ENCODE measurements around the gene ESAM. TPM values are rescaled to one million over a fixed set of nuclear protein-coding genes. Genes with fewer than 3 reads are reported as not detected.
A peak's percentile ranks its signal among the peaks of the same experiment; 100 is the strongest.

ESAM gene
- total RNA-seq, 4 donors from 2014 or later, result 188 to 294 (median 243) TPM

DNA sequence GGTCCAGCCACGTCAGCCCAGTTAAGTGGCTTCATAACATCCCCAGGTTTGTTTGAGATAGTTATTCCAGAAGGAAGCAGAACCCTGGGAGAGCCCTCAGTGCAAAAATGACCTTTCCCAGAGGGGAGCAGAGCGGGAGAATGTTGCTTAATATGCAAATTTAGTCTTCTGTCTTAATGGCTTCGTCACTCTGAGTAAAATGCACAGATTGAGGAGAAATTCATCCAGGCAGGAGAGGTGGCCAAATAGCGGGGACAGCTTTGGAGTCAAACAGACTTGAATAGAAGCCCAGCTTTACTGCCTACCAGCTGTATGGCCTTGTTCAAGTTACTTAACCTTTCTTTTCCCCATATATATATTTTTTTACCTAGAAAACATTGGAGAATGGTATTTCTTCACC, 34.6 kb downstream of the ESAM start:
- Histone ChIP-seq H3K4me3 (replicated peaks in 1 of 3) (no peak overlapping the region), H3K27me3 (no peaks in the 10 kb centered on the region), H3K4me1 (no peaks in the 10 kb centered on the region), H3K9me3 (no peaks in the 10 kb centered on the region), H3K27ac (no peak overlapping the region), H3K36me3 (no peaks in the 10 kb centered on the region)
- DNase-seq, result no peak
- 87 to 95% methylated on average over 4 of the region's 4 CpGs for WGBS, 2 donors
- TF ChIP-seq POLR2A (IDR thresholded peaks at IDR 0.05), result no peak
- TF ChIP-seq, protein P1, sequence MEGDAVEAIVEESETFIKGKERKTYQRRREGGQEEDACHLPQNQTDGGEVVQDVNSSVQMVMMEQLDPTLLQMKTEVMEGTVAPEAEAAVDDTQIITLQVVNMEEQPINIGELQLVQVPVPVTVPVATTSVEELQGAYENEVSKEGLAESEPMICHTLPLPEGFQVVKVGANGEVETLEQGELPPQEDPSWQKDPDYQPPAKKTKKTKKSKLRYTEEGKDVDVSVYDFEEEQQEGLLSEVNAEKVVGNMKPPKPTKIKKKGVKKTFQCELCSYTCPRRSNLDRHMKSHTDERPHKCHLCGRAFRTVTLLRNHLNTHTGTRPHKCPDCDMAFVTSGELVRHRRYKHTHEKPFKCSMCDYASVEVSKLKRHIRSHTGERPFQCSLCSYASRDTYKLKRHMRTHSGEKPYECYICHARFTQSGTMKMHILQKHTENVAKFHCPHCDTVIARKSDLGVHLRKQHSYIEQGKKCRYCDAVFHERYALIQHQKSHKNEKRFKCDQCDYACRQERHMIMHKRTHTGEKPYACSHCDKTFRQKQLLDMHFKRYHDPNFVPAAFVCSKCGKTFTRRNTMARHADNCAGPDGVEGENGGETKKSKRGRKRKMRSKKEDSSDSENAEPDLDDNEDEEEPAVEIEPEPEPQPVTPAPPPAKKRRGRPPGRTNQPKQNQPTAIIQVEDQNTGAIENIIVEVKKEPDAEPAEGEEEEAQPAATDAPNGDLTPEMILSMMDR (IDR thresholded peaks at IDR 0.05), result no peak
- intact Hi-C loops (cut with DNase I), result no loop called here

DNA sequence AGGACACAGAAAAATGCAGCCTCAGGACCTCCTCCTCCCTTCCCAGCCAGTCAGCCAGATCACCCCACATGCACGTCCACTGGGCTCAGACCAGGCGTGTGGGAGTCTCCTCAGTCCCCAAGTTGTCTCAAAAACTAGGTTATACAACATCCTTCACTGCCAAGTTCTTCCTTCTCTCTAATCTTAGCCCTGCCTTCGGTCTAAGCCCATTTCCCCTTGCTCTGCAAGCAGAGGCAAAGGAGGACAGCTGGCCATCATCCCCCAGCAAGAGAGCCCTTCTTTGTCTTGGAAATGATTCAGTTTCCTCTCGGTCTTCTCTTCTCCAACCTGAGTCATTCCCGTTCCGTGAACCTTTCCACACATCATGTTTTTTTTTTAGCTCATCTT, 36.4 kb downstream of the ESAM start:
- Histone ChIP-seq H3K4me1 (no peaks in the 10 kb centered on the region), H3K27ac (no peak overlapping the region), H3K27me3 (no peaks in the 10 kb centered on the region), H3K4me3 (replicated peaks in 1 of 3) (no peak overlapping the region), H3K36me3 (no peaks in the 10 kb centered on the region), H3K9me3 (no peaks in the 10 kb centered on the region)
- no peak for TF ChIP-seq POLR2A (IDR thresholded peaks at IDR 0.05)
- TF ChIP-seq, protein P1 (IDR thresholded peaks at IDR 0.05), result no peak
- no peak for DNase-seq
- WGBS, 2 donors, result 51 to 60% methylated on average over 6 of the region's 6 CpGs
- intact Hi-C loops (cut with DNase I), result no loop called here

DNA sequence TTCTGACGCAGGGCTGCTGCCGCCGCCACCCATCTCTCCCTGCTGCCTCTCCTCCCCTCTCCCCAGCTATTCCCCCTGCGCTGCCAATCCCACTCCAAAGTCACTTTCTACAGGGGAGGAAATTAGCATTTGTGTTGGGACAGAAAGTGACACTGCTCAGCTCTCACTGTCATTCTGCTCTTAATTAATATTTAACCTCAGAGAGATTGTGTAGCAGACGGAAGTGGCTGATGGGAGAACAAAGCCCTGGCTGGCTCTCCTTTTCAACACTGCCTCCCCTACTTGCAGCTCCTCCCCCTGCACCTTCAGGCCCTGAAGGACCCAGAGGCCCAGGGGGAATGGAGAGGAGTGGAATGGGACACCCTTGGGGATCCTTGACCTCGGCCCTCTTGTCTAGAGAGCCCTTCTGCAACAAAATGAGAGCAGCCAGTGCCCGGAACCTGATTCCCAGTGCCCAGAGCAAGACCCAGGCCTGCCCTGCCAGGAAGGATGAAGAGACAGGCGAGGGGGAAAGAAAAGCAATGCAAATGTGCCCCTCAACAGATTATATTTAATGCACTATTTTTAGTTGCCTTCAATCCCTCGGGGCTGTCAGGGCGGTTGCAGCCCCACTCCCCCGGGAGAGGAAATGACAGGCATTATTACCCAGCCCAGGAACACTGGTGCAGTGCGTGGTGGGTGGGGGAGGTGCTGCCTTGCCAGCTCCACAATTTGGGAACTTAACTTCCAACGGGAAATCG, 36.9 kb downstream of the ESAM start:
- no peaks in the 10 kb centered on the region for H3K36me3 ChIP-seq
- no peaks in the 10 kb centered on the region for H3K27me3 ChIP-seq
- no peak overlapping the region for H3K4me3 ChIP-seq (replicated peaks in 1 of 3)
- H3K9me3 ChIP-seq, result no peaks in the 10 kb centered on the region
- no peaks in the 10 kb centered on the region for H3K4me1 ChIP-seq
- DNase-seq, result peak; percentile 56 to 86
- no peak for TF ChIP-seq POLR2A (IDR thresholded peaks at IDR 0.05)
- TF ChIP-seq, protein P1 (IDR thresholded peaks at IDR 0.05), result no peak
- H3K27ac ChIP-seq, result no peak overlapping the region
- intact Hi-C loops (cut with DNase I), result no loop called here
- WGBS, 2 donors, result 41% methylated on average over 14 of the region's 14 CpGs

DNA sequence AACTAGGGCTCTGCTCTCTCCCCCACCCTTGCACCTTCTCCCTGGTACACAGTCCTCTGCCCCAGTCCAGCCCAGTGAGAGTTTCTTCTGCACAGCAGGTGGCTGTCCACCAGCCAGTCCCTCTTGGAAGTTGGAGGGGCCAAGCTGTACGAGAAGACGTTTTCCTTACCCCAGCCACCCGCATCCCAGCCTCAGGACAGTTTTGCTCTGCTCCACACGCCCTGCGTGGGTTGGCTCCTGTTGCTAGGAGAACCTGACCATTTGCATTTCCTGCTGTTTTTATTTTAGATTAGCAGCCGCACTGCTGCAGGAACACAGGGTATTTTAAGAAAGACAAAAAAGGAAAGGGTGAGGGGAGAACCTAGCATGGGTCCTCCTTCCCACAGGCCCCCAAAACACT, 39.9 kb downstream of the ESAM start:
- TF ChIP-seq, protein P1 (IDR thresholded peaks at IDR 0.05), result no peak
- TF ChIP-seq POLR2A (IDR thresholded peaks at IDR 0.05), result no peak
- intact Hi-C loops (cut with DNase I), result no loop called here
- no peak for DNase-seq
- Histone ChIP-seq H3K4me3 (replicated peaks in 1 of 3) (no peak overlapping the region), H3K27me3 (no peaks in the 10 kb centered on the region), H3K27ac (no peak overlapping the region), H3K36me3 (no peaks in the 10 kb centered on the region), H3K4me1 (peaks cover 5% of the 10 kb centered on the region in 2 donors), H3K9me3 (no peaks in the 10 kb centered on the region)
- WGBS, 2 donors, result 63 to 78% methylated on average over 6 of the region's 6 CpGs

DNA sequence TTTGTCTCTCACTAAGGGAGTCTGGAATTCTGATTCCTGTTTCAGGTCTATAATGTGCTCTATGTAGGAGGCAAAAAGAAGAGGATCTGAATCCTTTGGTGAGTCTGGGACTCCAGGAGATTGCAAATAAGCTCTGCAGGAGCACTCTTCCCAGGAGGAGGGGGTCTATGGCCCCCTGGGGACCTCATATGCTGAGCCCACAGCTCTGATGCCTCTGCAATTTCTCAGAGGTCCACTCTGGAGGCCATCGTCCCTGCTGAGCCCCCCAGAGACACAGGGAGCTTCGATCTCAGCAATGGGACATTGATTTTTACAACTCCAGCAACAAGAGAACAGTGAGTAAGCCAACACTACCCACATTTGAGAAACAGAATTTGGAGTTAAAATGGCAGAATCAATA, 42.6 kb downstream of the ESAM start:
- H3K27ac ChIP-seq, result no peak overlapping the region
- peaks cover 5% of the 10 kb centered on the region in 2 donors for H3K4me1 ChIP-seq
- no peaks in the 10 kb centered on the region for H3K27me3 ChIP-seq
- WGBS, 2 donors, result 62 to 65% methylated on average over 2 of the region's 2 CpGs
- intact Hi-C loops (cut with DNase I), result no loop called here
- DNase-seq, result no peak
- no peaks in the 10 kb centered on the region for H3K36me3 ChIP-seq
- no peak for TF ChIP-seq POLR2A (IDR thresholded peaks at IDR 0.05)
- TF ChIP-seq, protein P1 (IDR thresholded peaks at IDR 0.05), result no peak
- H3K9me3 ChIP-seq, result no peaks in the 10 kb centered on the region
- no peak overlapping the region for H3K4me3 ChIP-seq (replicated peaks in 1 of 3)

Measured in thyroid gland (tissue), 4 donors.